ENCODE data around the gene RBP5.

- TF ChIP-seq ZNF521 (tag by site-specific recombination; IDR thresholded peaks at IDR 0.05) (no peak), ZEB2 (tag by site-specific recombination; IDR thresholded peaks at IDR 0.05) (no peak), ZNF830 (tag by site-specific recombination; IDR thresholded peaks at IDR 0.05; ENCODE audit: low read depth) (no peak), RBAK (tag by site-specific recombination; IDR thresholded peaks at IDR 0.05) (no peak)
These were observed 15.3 kb downstream of the RBP5 start for GRCh38 chr12:7113389-7113871.
